K562 (cell line): ENCODE results near the gene VPS37B. TPM values are rescaled to one million over a fixed set of nuclear protein-coding genes. Genes with fewer than 3 reads are reported as not detected.

ENCODE experiments used
- ATAC-seq: fragments of 200-7000 bp; cut with Tn5 transposase; 3 replicates; pipeline ENCODE4 v1.9.1; 2020; ENCODE audit warnings: moderate library complexity
- BruUV-seq: library from RNA; stranded (reverse); fragments of 400-500 nt; replicated peaks from 2 replicates; lab custom pipeline; 2021; lab: Mats Ljungman, UMichigan
- CTCF ChIA-PET: fragments of 300-600 bp; formaldehyde crosslinking; extraction: SDS; loops from one replicate; lab custom pipeline; 2021; ENCODE audit warnings: low intra/inter-chr PET ratio; lab: Yijun Ruan, JAX
- POLR2A ChIA-PET: fragments of 300-600, 350-650 bp; sonication (Branson Sonifier 250); formaldehyde crosslinking; extraction: SDS; loops from one replicate; lab custom pipeline; 2021; ENCODE audit warnings: antibody characterized with exemption, inconsistent platforms; lab: Yijun Ruan, JAX
- DNase-seq, 4 experiments: peaks; one replicate each; pipeline versions ENCODE4 v3.0.0 to v3.0.0-alpha.2; 2011 to 2018; ENCODE audit warnings: low spot score in 3 of 4, mixed read lengths in 3 of 4; ENCODE audit errors: extremely low read depth in 1 of 4
- FAIRE-seq: peaks from 2 replicates; lab custom pipeline; 2011; peaks lifted over from hg19 to GRCh38; lab: Jason Lieb, UNC
- H2AFZ ChIP-seq: 2 replicates; pipeline ENCODE4 v1.6.0; 2011; ENCODE audit warnings: low read depth, low read length, control low read depth, inconsistent platforms
- H3K27ac ChIP-seq: fragments of 200-600 bp; 3 replicates; pipeline ENCODE4 v1.8.0; 2011; ENCODE audit warnings: low read depth, mild to moderate bottlenecking, control low read depth, inconsistent platforms, low read length, moderate library complexity, mixed read lengths; ENCODE audit errors: extremely low read depth
- H3K27me3 ChIP-seq, 2 experiments: fragments of 300-600 bp in 1 of 2; 2 replicates in 1 of 2; 3 replicates in 1 of 2; pipeline versions ENCODE4 v1.6.0 to v1.8.0; 2011; ENCODE audit warnings: inconsistent platforms in 2 of 2, low read length in 2 of 2, mild to moderate bottlenecking in 1 of 2, mixed read lengths in 1 of 2, moderate library complexity in 1 of 2; ENCODE audit not compliant: control insufficient read depth in 2 of 2, insufficient read depth in 2 of 2
- H3K36me3 ChIP-seq: fragments of 300-600 bp; 3 replicates; pipeline ENCODE4 v1.8.0; 2011; ENCODE audit warnings: mild to moderate bottlenecking, low read length, inconsistent platforms; ENCODE audit not compliant: control insufficient read depth, insufficient read depth
- H3K4me1 ChIP-seq, 2 experiments: fragments of 200-600 bp in 1 of 2; replicated peaks in 1 of 2; 2 replicates in 1 of 2; 3 replicates in 1 of 2; pipeline versions ENCODE4 v1.5.1 to v1.8.0; 2011; ENCODE audit warnings: inconsistent platforms in 2 of 2, low read length in 2 of 2, mild to moderate bottlenecking in 1 of 2, mixed read lengths in 1 of 2, moderate library complexity in 1 of 2; ENCODE audit not compliant: control insufficient read depth in 2 of 2, insufficient read depth in 2 of 2
- H3K4me2 ChIP-seq: 2 replicates; pipeline ENCODE4 v1.6.1; 2011; ENCODE audit warnings: low read length, control low read depth, inconsistent platforms, mixed read lengths; ENCODE audit not compliant: insufficient read depth
- H3K4me3 ChIP-seq: fragments of 200-600 bp; sonication (generic), shearing (Covaris generic); 2 replicates; pipeline ENCODE4 v1.5.1; 2016; ENCODE audit warnings: control low read depth, inconsistent platforms
- H3K79me2 ChIP-seq: fragments of 200-600 bp; 3 replicates; pipeline ENCODE4 v1.8.0; 2011; ENCODE audit warnings: low read length, inconsistent platforms; ENCODE audit not compliant: control insufficient read depth, insufficient read depth
- H3K9ac ChIP-seq, 2 experiments: 2 replicates each; pipeline versions ENCODE4 v1.6.0 to v1.6.1; 2011; ENCODE audit warnings: low read depth in 2 of 2, low read length in 2 of 2, control low read depth in 1 of 2, inconsistent platforms in 1 of 2, mild to moderate bottlenecking in 1 of 2, mixed read lengths in 1 of 2; ENCODE audit not compliant: insufficient read depth in 1 of 2
- H3K9me1 ChIP-seq: one replicate; pipeline ENCODE4 v1.6.0; 2011; ENCODE audit warnings: inconsistent platforms, mild to moderate bottlenecking, low read length, moderate library complexity; ENCODE audit not compliant: control insufficient read depth, insufficient read depth
- H3K9me3 ChIP-seq: replicated peaks from 2 replicates; pipeline ENCODE4 v1.5.1; 2011; ENCODE audit warnings: low read depth, low read length, inconsistent platforms; ENCODE audit not compliant: control insufficient read depth, insufficient read depth
- H4K20me1 ChIP-seq: replicated peaks from 2 replicates; pipeline ENCODE4 v1.6.1; 2011; ENCODE audit warnings: low read length, inconsistent platforms, mixed read lengths; ENCODE audit not compliant: control insufficient read depth, insufficient read depth
- ZNF354B ChIP-seq: fragments of 250-450 bp; sonication (Bioruptor Pico); IDR thresholded peaks from 2 replicates; pipeline ENCODE4 v1.4.0; 2020
- WGBS: fragments of 100-300 bp; shearing (Covaris generic); methylation state at CpG from one replicate; pipeline ENCODE4 v1.1.6; 2016; ENCODE audit warnings: low coverage, mixed read lengths; ENCODE audit not compliant: insufficient coverage; ENCODE audit errors: missing lambda C conversion rate; 5-methylcytosine and 5-hydroxymethylcytosine counted together
- in situ Hi-C: fragments of 300-500 bp; cut with MboI; formaldehyde crosslinking; loops from 4 replicates; pipeline ENCODE4 v1.15.0; 2018; ENCODE audit warnings: inconsistent platforms, mixed read lengths
- intact Hi-C: fragments of 100-400 bp; cut with micrococcal nuclease; formaldehyde crosslinking; loops from 2 replicates; pipeline ENCODE4 v1.14.2; 2022
- polyA plus RNA-seq, 8 experiments: library from polyadenylated mRNA; depleted of rRNA in 4 of 8; stranded (reverse) in 5 of 8; unstranded in 3 of 8; fragments of >200 nt; fragmentation: Nextera tagmentation in 2 of 8; fragmentation: Illumina TruSeq in 1 of 8; extraction: Ambion mirVana in 2 of 8; extraction: Trizol in 1 of 8; gene quantifications; 2 replicates each; pipeline versions ENCODE4 v1.2.1 to v1.2.3, GENCODE V29; 2011 to 2014; ENCODE audit warnings: inconsistent platforms in 1 of 8, missing spikeins in 1 of 8
- total RNA-seq, 7 experiments: library from RNA; depleted of rRNA in 6 of 7; stranded (reverse); fragments of >200 nt in 6 of 7; fragmentation: Illumina TruSeq in 2 of 7; extraction: Trizol in 2 of 7; gene quantifications; 2 replicates each; pipeline versions ENCODE4 v1.2.1 to v1.2.3, GENCODE V29; 2011 to 2021; ENCODE audit warnings: low replicate concordance in 1 of 7
- TF ChIP-seq, protein P1 (sequence below), 2 experiments: fragments of 450-650 bp in 1 of 2; sonication (generic) in 1 of 2; formaldehyde crosslinking in 1 of 2; IDR thresholded peaks in 1 of 2; conservative IDR thresholded peaks in 1 of 2; 2 replicates each; pipeline versions ENCODE4 v1.6.1 to v1.8.1; 2016 to 2023; ENCODE audit warnings: mild to moderate bottlenecking in 2 of 2, moderate library complexity in 2 of 2, inconsistent platforms in 1 of 2, missing genetic modification reagents in 1 of 2
- TF ChIP-seq, protein P2 (sequence below): fragments of 450-650 bp; IDR thresholded peaks from 2 replicates; pipeline ENCODE4 v1.6.1; 2016

Gene VPS37B
- total and polyA plus RNA-seq, 9 of the 15 experiments (the other 6 are each of a cell fraction or from before 2014, with no cell fraction given), result 0.28 to 37.4 (median 17.9) TPM

DNA sequence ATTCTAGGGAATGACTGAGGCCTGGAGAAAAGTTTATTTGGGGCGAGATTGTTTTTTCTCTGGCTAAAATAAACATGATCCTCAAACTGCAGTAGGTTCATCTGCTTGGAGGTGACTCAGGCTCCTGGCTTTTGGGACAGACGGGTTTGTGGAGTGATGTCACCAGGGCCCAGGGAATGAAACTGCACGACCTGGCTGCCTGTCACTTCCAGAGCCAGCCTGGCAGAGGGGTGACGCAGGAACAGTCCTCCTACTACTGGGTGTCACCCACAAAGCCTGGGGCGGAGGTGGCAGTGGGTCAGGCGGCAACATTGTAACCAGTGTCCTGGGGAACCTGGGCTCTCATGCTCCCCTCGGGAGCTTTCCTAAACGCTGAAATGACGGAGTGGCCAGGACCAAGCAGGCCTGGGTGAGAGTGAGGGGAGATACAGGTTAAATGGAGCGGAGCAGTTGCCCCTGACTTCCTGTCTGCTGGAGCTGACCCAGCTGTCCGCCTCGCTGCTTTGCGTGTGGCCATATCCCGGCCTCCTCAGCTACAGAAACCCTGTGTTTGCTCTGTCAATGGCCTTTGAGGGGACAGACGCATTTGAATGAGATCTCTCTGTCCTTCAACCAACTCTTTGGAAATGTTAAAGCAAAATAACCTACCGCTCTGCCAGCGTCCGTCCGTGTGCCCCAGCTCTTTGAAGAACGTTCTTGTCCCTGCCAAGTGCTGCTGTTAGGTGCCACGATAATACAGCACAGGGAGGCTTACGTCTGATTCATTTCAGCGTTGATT, 54.2 kb downstream of the VPS37B start:
- WGBS, result 60% methylated on average over 22 of the region's 23 CpGs
- H3K4me1 ChIP-seq, result peaks cover 11 to 51% of the 10 kb centered on the region in 2 experiments
- peaks cover 11% of the 10 kb centered on the region; the same call in 2 of the 3 replicates for H3K79me2 ChIP-seq
- BruUV-seq, result no TSS peak
- CTCF ChIA-PET, result no interaction called here
- H3K9me1 ChIP-seq, result no peaks in the 10 kb centered on the region
- no peak overlapping the region for H3K4me3 ChIP-seq
- intact Hi-C loops, result loop anchor here (10.0 kb wide), 1 partner anchor 47 kb away; no protein-coding TSS in a partner anchor
- TF ChIP-seq, protein P1, sequence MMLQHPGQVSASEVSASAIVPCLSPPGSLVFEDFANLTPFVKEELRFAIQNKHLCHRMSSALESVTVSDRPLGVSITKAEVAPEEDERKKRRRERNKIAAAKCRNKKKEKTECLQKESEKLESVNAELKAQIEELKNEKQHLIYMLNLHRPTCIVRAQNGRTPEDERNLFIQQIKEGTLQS (IDR thresholded peaks at IDR 0.05), result peak; percentile 65
- TF ChIP-seq, protein P1 (CRISPR knock-in tag; conservative IDR thresholded peaks at IDR 0.05), result no peak
- TF ChIP-seq, protein P2, sequence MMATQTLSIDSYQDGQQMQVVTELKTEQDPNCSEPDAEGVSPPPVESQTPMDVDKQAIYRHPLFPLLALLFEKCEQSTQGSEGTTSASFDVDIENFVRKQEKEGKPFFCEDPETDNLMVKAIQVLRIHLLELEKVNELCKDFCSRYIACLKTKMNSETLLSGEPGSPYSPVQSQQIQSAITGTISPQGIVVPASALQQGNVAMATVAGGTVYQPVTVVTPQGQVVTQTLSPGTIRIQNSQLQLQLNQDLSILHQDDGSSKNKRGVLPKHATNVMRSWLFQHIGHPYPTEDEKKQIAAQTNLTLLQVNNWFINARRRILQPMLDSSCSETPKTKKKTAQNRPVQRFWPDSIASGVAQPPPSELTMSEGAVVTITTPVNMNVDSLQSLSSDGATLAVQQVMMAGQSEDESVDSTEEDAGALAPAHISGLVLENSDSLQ, result no peak
- no peak for TF ChIP-seq ZNF354B (CRISPR knock-in tag)
- TF ChIP-seq, all 486 proteins: peak for 1
- no peaks in the 10 kb centered on the region for H3K9me3 ChIP-seq
- peak overlapping the region in 1 of 2 experiments; percentile 54; a peak in 2 of 4 replicates for H3K9ac ChIP-seq
- H3K36me3 ChIP-seq, result peaks cover 2% of the 10 kb centered on the region; the same call in 2 of the 3 replicates
- peaks cover 36% of the 10 kb centered on the region for H4K20me1 ChIP-seq
- no peak overlapping the region for H2AFZ ChIP-seq
- DNase-seq (no peak), FAIRE-seq (no peak), ATAC-seq (no peak)
- POLR2A ChIA-PET, result interaction anchor here (0.6 to 1.9 kb wide), 3 partner anchors 12 to 501 kb away, joined by 3 to 4 read pairs (median 4); no protein-coding TSS in a partner anchor
- H3K27me3 ChIP-seq, result no peaks in the 10 kb centered on the region
- H3K4me2 ChIP-seq, result no peak overlapping the region
- in situ Hi-C loops, result no loop called here
- H3K27ac ChIP-seq, result no peak overlapping the region
